H1 (cell line): ENCODE results near the gene RIPOR2. TPM values are rescaled to one million over a fixed set of nuclear protein-coding genes. Genes with fewer than 3 reads are reported as not detected.

Source experiments
- CTCF ChIA-PET: fragments of 300-600 bp; sonication (Branson Sonifier 250); formaldehyde crosslinking; loops from one replicate; lab custom pipeline; 2021; ENCODE audit not compliant: partially characterized antibody; lab: Charles Lee
- POLR2A ChIA-PET: fragments of 300-600 bp; sonication (Branson Sonifier 250); formaldehyde crosslinking; loops from one replicate; lab custom pipeline; 2021; ENCODE audit warnings: inconsistent platforms; ENCODE audit not compliant: partially characterized antibody; lab: Charles Lee
- DNase-seq, 2 experiments: peaks; one replicate each; pipeline versions ENCODE4 v3.0.0 to v3.0.0-alpha.2; 2010 to 2022; ENCODE audit warnings: low spot score in 2 of 2, low read depth in 1 of 2, mixed read lengths in 1 of 2
- FAIRE-seq: peaks from 2 replicates; lab custom pipeline; 2011; peaks lifted over from hg19 to GRCh38; lab: Jason Lieb, UNC
- H2AFZ ChIP-seq: 2 replicates; pipeline ENCODE4 v1.8.1; 2012; ENCODE audit warnings: low read length, inconsistent platforms
- H2AK5ac ChIP-seq: 2 replicates; pipeline ENCODE4 v1.6.1; 2013; ENCODE audit warnings: low read depth, low read length
- H2BK120ac ChIP-seq: replicated peaks from 2 replicates; pipeline ENCODE3; 2013; ENCODE audit warnings: low read depth, low read length, inconsistent platforms
- H2BK12ac ChIP-seq: 2 replicates; pipeline ENCODE4 v1.6.1; 2013; ENCODE audit warnings: low read depth, low read length
- H2BK15ac ChIP-seq: 2 replicates; pipeline ENCODE4 v1.6.1; 2013; ENCODE audit warnings: low read length
- H2BK20ac ChIP-seq: 2 replicates; pipeline ENCODE4 v1.6.1; 2013; ENCODE audit warnings: low read length
- H2BK5ac ChIP-seq: 2 replicates; pipeline ENCODE4 v1.6.1; 2013; ENCODE audit warnings: low read depth, low read length
- H3K14ac ChIP-seq: 2 replicates; pipeline ENCODE4 v1.6.1; 2013; ENCODE audit warnings: inconsistent platforms; ENCODE audit not compliant: insufficient read length
- H3K18ac ChIP-seq: 2 replicates; pipeline ENCODE4 v1.6.1; 2013; ENCODE audit warnings: low read length; ENCODE audit errors: extremely low read depth
- H3K23ac ChIP-seq: 2 replicates; pipeline ENCODE4 v1.6.1; 2013; ENCODE audit warnings: inconsistent platforms; ENCODE audit not compliant: insufficient read length
- H3K23me2 ChIP-seq: 2 replicates; pipeline ENCODE4 v1.6.1; 2013; ENCODE audit warnings: low read depth, low read length
- H3K27ac ChIP-seq: 2 replicates; pipeline ENCODE4 v1.6.1; 2011; ENCODE audit warnings: low read depth, low read length, inconsistent platforms
- H3K27me3 ChIP-seq, 4 experiments: replicated peaks in 1 of 4; 1 replicate in 1 of 4; 2 replicates in 3 of 4; pipeline versions ENCODE4 v1.6.1 to v1.8.1; 2011 to 2013; ENCODE audit warnings: low read length in 3 of 4, mild to moderate bottlenecking in 3 of 4, inconsistent platforms in 2 of 4, mixed read lengths in 2 of 4, moderate library complexity in 1 of 4; ENCODE audit not compliant: control insufficient read depth in 3 of 4, insufficient read depth in 3 of 4; ENCODE audit errors: extremely low read depth in 1 of 4
- H3K36me3 ChIP-seq, 4 experiments: 2 replicates each; pipeline versions ENCODE4 v1.6.1 to v1.8.1; 2011 to 2013; ENCODE audit warnings: mild to moderate bottlenecking in 4 of 4, low read length in 3 of 4, moderate library complexity in 2 of 4, control low read depth in 1 of 4, inconsistent platforms in 1 of 4; ENCODE audit not compliant: insufficient read depth in 4 of 4, control insufficient read depth in 2 of 4
- H3K4ac ChIP-seq: replicated peaks from 2 replicates; pipeline ENCODE3; 2013; ENCODE audit warnings: low read length, low read depth, mixed read lengths, inconsistent platforms; ENCODE audit not compliant: insufficient read length
- H3K4me1 ChIP-seq, 4 experiments: replicated peaks in 1 of 4; 1 replicate in 1 of 4; 2 replicates in 3 of 4; pipeline versions ENCODE4 v1.6.1 to v1.8.1; 2011 to 2013; ENCODE audit warnings: low read length in 3 of 4, inconsistent platforms in 2 of 4, mixed read lengths in 1 of 4; ENCODE audit not compliant: insufficient read depth in 4 of 4, control insufficient read depth in 3 of 4
- H3K4me2 ChIP-seq, 2 experiments: 2 replicates each; pipeline versions ENCODE4 v1.6.1 to v1.8.1; 2011 to 2013; ENCODE audit warnings: low read depth in 2 of 2, low read length in 2 of 2, control low read depth in 1 of 2, inconsistent platforms in 1 of 2, mild to moderate bottlenecking in 1 of 2; ENCODE audit not compliant: insufficient read depth in 1 of 2
- H3K4me3 ChIP-seq, 4 experiments: fragments of 200-600, 300-600 bp in 1 of 4; sonication (generic), shearing (Covaris generic), sonication (Bioruptor Twin) in 1 of 4; 2 replicates each; pipeline versions ENCODE4 v1.5.1 to v1.8.1; 2011 to 2016; ENCODE audit warnings: low read length in 4 of 4, low read depth in 3 of 4, control low read depth in 2 of 4, inconsistent platforms in 2 of 4, mild to moderate bottlenecking in 2 of 4, mixed read lengths in 1 of 4, moderate library complexity in 1 of 4; ENCODE audit not compliant: insufficient read depth in 2 of 4; ENCODE audit errors: extremely low read depth in 1 of 4
- H3K56ac ChIP-seq: replicated peaks from 2 replicates; pipeline ENCODE3; 2013; ENCODE audit warnings: low read depth, mild to moderate bottlenecking, mixed read lengths, low read length, inconsistent platforms; ENCODE audit not compliant: insufficient read length
- H3K79me1 ChIP-seq: 2 replicates; pipeline ENCODE4 v1.6.1; 2013; ENCODE audit warnings: low read depth, low read length, control low read depth
- H3K79me2 ChIP-seq, 2 experiments: 2 replicates each; pipeline versions ENCODE4 v1.6.1 to v1.8.1; 2012 to 2013; ENCODE audit warnings: low read length in 2 of 2, mild to moderate bottlenecking in 2 of 2, inconsistent platforms in 1 of 2; ENCODE audit not compliant: insufficient read depth in 2 of 2, control insufficient read depth in 1 of 2
- H3K9ac ChIP-seq, 4 experiments: replicated peaks in 1 of 4; 1 replicate in 1 of 4; 2 replicates in 3 of 4; pipeline versions ENCODE4 v1.6.1 to v1.8.1; 2011 to 2013; ENCODE audit warnings: low read depth in 3 of 4, low read length in 3 of 4, control low read depth in 2 of 4, mild to moderate bottlenecking in 2 of 4, moderate library complexity in 2 of 4, inconsistent platforms in 1 of 4; ENCODE audit errors: extremely low read depth in 1 of 4
- H3K9me3 ChIP-seq, 2 experiments: 2 replicates each; pipeline versions ENCODE4 v1.6.1 to v1.8.1; 2012 to 2013; ENCODE audit warnings: mild to moderate bottlenecking in 2 of 2, moderate library complexity in 2 of 2, control low read depth in 1 of 2, inconsistent platforms in 1 of 2, low read depth in 1 of 2, low read length in 1 of 2, mixed read lengths in 1 of 2; ENCODE audit not compliant: insufficient read depth in 2 of 2
- H4K20me1 ChIP-seq, 2 experiments: replicated peaks in 1 of 2; 2 replicates each; pipeline versions ENCODE3 to v1.8.1; 2011 to 2013; ENCODE audit warnings: inconsistent platforms in 2 of 2, low read length in 2 of 2, mild to moderate bottlenecking in 1 of 2; ENCODE audit not compliant: insufficient read depth in 2 of 2, control insufficient read depth in 1 of 2
- H4K5ac ChIP-seq: 2 replicates; pipeline ENCODE4 v1.6.1; 2013; ENCODE audit warnings: low read length, low read depth, mixed read lengths, inconsistent platforms; ENCODE audit not compliant: insufficient read length
- H4K8ac ChIP-seq: 2 replicates; pipeline ENCODE4 v1.8.0; 2013; ENCODE audit warnings: mild to moderate bottlenecking, moderate library complexity, low read length, inconsistent platforms; ENCODE audit not compliant: insufficient read depth; ENCODE audit errors: extremely low read depth
- H4K91ac ChIP-seq: replicated peaks from 2 replicates; pipeline ENCODE3; 2013; ENCODE audit warnings: low read length, mixed read lengths, inconsistent platforms; ENCODE audit not compliant: insufficient read length
- NRF1 ChIP-seq: IDR thresholded peaks from 2 replicates; pipeline ENCODE4 v1.6.1; 2011; ENCODE audit warnings: mild to moderate bottlenecking, low read depth, low read length, improper control_type of control experiment
- USF2 ChIP-seq: IDR thresholded peaks from 2 replicates; pipeline ENCODE4 v1.6.1; 2011; ENCODE audit warnings: low read length, improper control_type of control experiment
- polyA plus RNA-seq, 7 experiments: library from polyadenylated mRNA; depleted of rRNA in 3 of 7; stranded (reverse) in 5 of 7; unstranded in 2 of 7; fragments of >200 nt in 5 of 7; fragments of 200-250 nt in 2 of 7; gene quantifications; 1 replicate in 5 of 7; 2 replicates in 1 of 7; 4 replicates in 1 of 7; pipeline versions ENCODE4 v1.2.1 to v1.2.3, GENCODE V29; 2011 to 2013; ENCODE audit warnings: missing spikeins in 2 of 7, mixed read lengths in 2 of 7
- total RNA-seq: library from RNA; stranded (reverse); fragmentation: NEBNext Ultra II Directional; extraction: Animal tissue kit (Norgen Biotek cat#: 25700); gene quantifications from 2 replicates; pipeline ENCODE4 v1.2.1, GENCODE V29; 2021

Gene RIPOR2
- total and polyA plus RNA-seq, 2 of the 8 experiments (the other 6 are each of a cell fraction or from before 2014, with no cell fraction given): 16.7 to 45.6 TPM

- no peak overlapping the region for H3K14ac ChIP-seq
- FAIRE-seq (no peak), DNase-seq (no peak)
- H3K4me2 ChIP-seq: no peak overlapping the region
- H3K56ac ChIP-seq: no peak overlapping the region
- no peak overlapping the region for H3K23ac ChIP-seq
- POLR2A ChIA-PET: no interaction called here
- H4K20me1 ChIP-seq: no peaks in the 10 kb centered on the region
- H2BK20ac ChIP-seq: no peak overlapping the region
- H3K4ac ChIP-seq: no peak overlapping the region
- no peak overlapping the region for H2BK120ac ChIP-seq
- H4K5ac ChIP-seq: no peak overlapping the region
- H2BK15ac ChIP-seq: no peak overlapping the region
- no peaks in the 10 kb centered on the region for H3K4me1 ChIP-seq
- no peaks in the 10 kb centered on the region; a peak in 1 of 8 replicates for H3K36me3 ChIP-seq
- no peak overlapping the region for H3K9ac ChIP-seq
- no peaks in the 10 kb centered on the region for H3K79me2 ChIP-seq
- no peak overlapping the region for H2BK12ac ChIP-seq
- H3K4me3 ChIP-seq: no peak overlapping the region
- no peak overlapping the region for H4K8ac ChIP-seq
- H3K23me2 ChIP-seq: no peaks in the 10 kb centered on the region
- CTCF ChIA-PET: no interaction called here
- 0 out of 2 replicates have a peak overlapping the region, but pooled peaks have one; percentile 76 for H2AFZ ChIP-seq
- H3K9me3 ChIP-seq: no peaks in the 10 kb centered on the region
- no peak overlapping the region for H3K18ac ChIP-seq
- TF ChIP-seq NRF1 (no peak), USF2 (no peak)
- TF ChIP-seq, all 59 proteins: peak for 0
- H3K27me3 ChIP-seq: no peaks in the 10 kb centered on the region
- H3K79me1 ChIP-seq: no peaks in the 10 kb centered on the region
- H2AK5ac ChIP-seq: no peak overlapping the region
- no peak overlapping the region for H2BK5ac ChIP-seq
- no peak overlapping the region for H4K91ac ChIP-seq
- H3K27ac ChIP-seq: no peak overlapping the region
Observed at GRCh38 chr6:24755279-24755678, 180.5 kb downstream of the RIPOR2 start.
